ENCODE results near the gene GSTO2.

DNA sequence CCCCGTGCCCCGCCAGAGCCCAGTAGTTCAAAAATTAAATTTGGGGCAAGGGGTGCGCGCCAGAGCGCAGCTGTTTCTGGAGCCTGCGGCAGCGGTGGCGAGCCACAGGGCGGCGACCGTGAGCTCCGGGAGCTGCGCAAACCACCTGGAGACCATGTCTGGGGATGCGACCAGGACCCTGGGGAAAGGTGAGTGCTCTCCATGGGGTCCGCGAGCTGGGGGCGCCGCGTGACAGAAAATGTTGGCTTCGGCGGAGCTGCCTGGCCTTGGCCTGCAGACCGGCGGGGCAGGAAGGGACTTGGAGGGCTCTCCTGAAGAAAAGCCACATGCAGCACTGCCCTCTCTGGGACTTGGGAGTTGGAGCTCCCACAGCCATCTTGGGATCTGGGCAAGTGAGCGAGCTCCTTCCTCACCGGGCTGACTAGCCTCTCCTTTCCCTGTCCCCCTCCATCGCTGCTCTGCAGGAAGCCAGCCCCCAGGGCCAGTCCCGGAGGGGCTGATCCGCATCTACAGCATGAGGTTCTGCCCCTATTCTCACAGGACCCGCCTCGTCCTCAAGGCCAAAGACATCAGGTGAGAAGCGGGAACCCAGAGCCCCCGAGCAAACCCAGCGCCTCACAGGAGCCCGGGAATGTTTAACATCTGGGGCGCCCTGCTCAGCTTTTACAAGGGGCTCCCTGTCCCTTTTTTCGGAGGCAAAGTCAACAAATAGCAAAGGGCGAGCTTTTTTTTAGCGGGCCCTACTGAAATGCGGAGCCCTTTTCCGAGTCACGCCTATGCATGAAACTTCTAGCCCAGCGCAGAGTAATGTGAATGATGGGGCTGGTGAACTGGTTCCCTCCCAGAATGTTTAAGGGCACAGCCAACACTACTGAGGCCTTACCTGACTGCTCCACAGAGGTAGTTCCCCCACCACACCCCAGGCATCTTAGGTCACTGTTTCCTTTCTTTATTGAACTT, 6.1 kb downstream of the GSTO2 start:
- TF ChIP-seq, protein P1, sequence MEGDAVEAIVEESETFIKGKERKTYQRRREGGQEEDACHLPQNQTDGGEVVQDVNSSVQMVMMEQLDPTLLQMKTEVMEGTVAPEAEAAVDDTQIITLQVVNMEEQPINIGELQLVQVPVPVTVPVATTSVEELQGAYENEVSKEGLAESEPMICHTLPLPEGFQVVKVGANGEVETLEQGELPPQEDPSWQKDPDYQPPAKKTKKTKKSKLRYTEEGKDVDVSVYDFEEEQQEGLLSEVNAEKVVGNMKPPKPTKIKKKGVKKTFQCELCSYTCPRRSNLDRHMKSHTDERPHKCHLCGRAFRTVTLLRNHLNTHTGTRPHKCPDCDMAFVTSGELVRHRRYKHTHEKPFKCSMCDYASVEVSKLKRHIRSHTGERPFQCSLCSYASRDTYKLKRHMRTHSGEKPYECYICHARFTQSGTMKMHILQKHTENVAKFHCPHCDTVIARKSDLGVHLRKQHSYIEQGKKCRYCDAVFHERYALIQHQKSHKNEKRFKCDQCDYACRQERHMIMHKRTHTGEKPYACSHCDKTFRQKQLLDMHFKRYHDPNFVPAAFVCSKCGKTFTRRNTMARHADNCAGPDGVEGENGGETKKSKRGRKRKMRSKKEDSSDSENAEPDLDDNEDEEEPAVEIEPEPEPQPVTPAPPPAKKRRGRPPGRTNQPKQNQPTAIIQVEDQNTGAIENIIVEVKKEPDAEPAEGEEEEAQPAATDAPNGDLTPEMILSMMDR (IDR thresholded peaks at IDR 0.05): peak; percentile 57 to 86 (median 72)
- no peak for TF ChIP-seq POLR2A (IDR thresholded peaks at IDR 0.05)
